ENCODE results near the gene PCMT1.
A peak's percentile ranks its signal among the peaks of the same experiment; 100 is the strongest.

Gene PCMT1

DNA sequence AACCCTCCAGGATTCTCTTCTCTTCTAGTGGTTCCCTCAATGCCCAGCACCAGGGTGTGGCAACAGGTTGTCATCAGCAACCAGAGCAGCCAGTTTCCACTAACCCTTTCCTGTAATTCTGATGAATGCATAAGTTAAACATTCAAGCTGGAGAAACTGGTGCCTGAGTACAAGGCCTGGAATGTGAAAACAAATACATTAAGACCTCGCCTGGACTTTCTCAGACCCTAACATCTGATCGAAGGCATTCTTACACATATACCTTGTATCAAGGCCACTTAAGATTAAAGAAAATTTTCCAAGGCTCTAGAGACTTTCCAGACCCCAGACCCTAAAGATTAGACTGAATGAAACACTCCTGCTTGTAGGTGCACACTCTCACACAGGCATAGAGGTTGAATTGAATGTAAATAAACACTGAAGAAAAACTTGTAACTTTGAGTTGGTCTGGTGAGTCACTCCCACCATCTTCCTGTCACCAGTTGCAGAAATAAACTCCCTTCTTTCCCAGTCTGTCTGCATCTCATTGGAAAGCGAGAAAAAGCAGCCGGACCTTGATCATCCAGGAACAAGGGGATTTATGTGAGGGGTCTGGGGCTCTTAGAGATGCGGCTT is 105.6 kb downstream of the PCMT1 start:
- DNase-seq (ENCODE audit: low read depth), result peak; percentile 96

DNA sequence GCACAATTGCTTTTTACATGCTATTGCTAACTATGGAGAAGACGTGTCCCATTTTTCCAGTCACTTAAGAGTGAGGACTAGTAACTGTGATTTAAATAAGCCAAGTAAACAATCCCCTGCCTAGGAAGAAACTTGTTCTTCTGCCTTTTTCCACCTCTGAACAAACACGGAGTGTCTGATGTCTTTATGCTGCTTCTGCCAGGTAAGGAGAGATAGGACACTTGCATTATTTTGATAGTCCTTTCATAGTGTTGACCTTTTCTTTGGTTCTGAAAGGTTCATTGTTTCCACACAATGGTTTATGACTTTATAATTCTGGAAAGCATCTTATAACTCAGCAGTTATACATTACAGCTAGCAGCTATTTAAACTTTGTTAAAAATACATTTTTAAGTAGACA is 106.2 kb downstream of the PCMT1 start:
- no peak for DNase-seq (ENCODE audit: low read depth)

GRCh38 chr6:149856256-149856994 is 106.9 kb downstream of the PCMT1 start:
- DNase-seq (ENCODE audit: low read depth), result peak; percentile 50

DNA sequence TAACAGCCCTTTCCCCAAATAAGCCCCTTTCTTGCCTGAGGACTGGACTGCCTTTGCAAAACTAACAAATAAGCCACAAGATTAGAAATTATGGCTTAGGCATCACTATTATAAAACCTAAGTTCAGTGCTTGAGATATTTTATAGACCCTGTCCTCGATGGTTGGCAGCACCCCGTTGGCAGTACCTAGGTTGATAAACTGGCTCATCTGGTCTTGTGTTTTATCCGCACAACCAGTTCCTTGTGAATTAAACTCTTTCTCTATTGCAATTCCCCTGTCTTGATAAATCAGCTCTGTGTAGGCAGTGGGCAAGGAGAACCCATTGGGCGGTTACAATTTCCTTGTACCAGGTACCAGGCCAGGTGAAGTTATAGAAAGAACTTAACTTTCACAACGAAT is 108.0 kb downstream of the PCMT1 start:
- DNase-seq (ENCODE audit: low read depth), result no peak

DNA sequence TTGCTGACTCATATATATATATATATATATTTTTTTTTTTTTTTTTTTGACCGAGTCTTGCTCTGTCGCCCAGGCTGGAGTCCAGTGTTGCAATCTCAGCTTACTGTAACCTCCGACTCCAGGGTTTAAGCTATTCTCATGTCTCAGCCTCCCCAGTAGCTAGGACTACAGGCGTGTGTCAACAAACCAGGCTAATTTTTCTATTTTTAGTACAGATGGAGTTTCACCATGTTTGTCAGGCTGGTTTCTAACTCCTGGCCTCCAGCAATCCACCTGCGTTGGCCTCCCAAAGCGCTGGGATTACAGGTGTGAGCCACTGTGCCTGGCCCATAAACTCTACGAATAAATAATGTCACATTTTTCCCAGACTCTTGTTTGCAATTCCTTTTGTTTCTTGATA is 109.8 kb downstream of the PCMT1 start:
- peak; percentile 98 for DNase-seq (ENCODE audit: low read depth)

DNA sequence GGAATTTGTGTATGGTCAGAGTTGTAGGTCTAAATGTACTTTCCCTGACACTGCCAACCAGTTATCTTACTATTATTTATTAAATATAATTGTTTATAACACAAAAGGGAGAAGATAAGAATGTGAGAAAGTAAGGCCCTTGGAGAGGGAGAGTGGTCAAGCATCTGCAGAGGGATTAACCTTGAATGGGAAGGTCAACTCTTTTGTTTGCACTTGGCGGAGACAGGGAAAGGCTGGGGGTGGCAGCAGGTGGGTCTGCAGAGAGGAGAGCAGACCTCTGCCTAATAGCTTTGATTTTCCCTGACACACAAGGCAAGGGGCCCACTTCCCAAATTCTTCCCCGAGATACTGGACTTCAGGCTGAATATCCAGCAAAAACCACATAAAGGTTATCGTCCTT is 110.4 kb downstream of the PCMT1 start:
- DNase-seq (ENCODE audit: low read depth), result no peak

- no peak for DNase-seq (ENCODE audit: low read depth)
Observed at GRCh38 chr6:149860513-149860833, 110.9 kb downstream of the PCMT1 start.

Measured in iris pigment epithelial cell (primary cell).